ENCODE results near the gene C12orf42. TPM values are rescaled to one million over a fixed set of nuclear protein-coding genes. Genes with fewer than 3 reads are reported as not detected.

C12orf42 gene
- total RNA-seq, 1 donor from 2014 or later = 0.29 TPM

GRCh38 chr12:103331643-103332042, 164.1 kb downstream of the C12orf42 start:
- TF ChIP-seq CTCF (IDR thresholded peaks at IDR 0.05; ENCODE audit: unreplicated experiment) = no peak
- no peak overlapping the region for H3K4me3 Mint-ChIP-seq (ENCODE audit: low read depth)
- H3K36me3 Mint-ChIP-seq (ENCODE audit: insufficient read depth) = no peaks in the 10 kb centered on the region
- H3K9me3 Mint-ChIP-seq (ENCODE audit: low read depth) = no peaks in the 10 kb centered on the region
- no peak overlapping the region for H3K27ac Mint-ChIP-seq
- peaks cover 78% of the 10 kb centered on the region for H3K27me3 Mint-ChIP-seq
- H3K4me1 Mint-ChIP-seq (ENCODE audit: low read depth) = peaks cover 1% of the 10 kb centered on the region
- no peak for DNase-seq (ENCODE audit: low spot score, unreplicated experiment)

- no peak for TF ChIP-seq CTCF (IDR thresholded peaks at IDR 0.05; ENCODE audit: unreplicated experiment)
- H3K9me3 Mint-ChIP-seq (ENCODE audit: low read depth) = no peaks in the 10 kb centered on the region
Observed at GRCh38 chr12:103330672-103331071, 165.1 kb downstream of the C12orf42 start.

GRCh38 chr12:103327676-103328075, 168.1 kb downstream of the C12orf42 start:
- Mint-ChIP-seq H3K27ac (no peak overlapping the region), H3K27me3 (peaks cover 67% of the 10 kb centered on the region), H3K36me3 (ENCODE audit: insufficient read depth) (no peaks in the 10 kb centered on the region), H3K9me3 (ENCODE audit: low read depth) (no peaks in the 10 kb centered on the region), H3K4me1 (ENCODE audit: low read depth) (no peaks in the 10 kb centered on the region), H3K4me3 (ENCODE audit: low read depth) (no peak overlapping the region)
- no peak for TF ChIP-seq CTCF (IDR thresholded peaks at IDR 0.05; ENCODE audit: unreplicated experiment)
- no peak for DNase-seq (ENCODE audit: low spot score, unreplicated experiment)

More at GRCh38 chr12:103330672-103331071, 165.1 kb downstream of the C12orf42 start:
- no peaks in the 10 kb centered on the region for H3K36me3 Mint-ChIP-seq (ENCODE audit: insufficient read depth)
- peaks cover 72% of the 10 kb centered on the region for H3K27me3 Mint-ChIP-seq
- DNase-seq (ENCODE audit: low spot score, unreplicated experiment) = no peak
- peaks cover 1% of the 10 kb centered on the region for H3K4me1 Mint-ChIP-seq (ENCODE audit: low read depth)
- H3K4me3 Mint-ChIP-seq (ENCODE audit: low read depth) = no peak overlapping the region
- H3K27ac Mint-ChIP-seq = no peak overlapping the region

GRCh38 chr12:103326190-103326589, 169.6 kb downstream of the C12orf42 start:
- H3K4me3 Mint-ChIP-seq (ENCODE audit: low read depth) = no peak overlapping the region
- DNase-seq (ENCODE audit: low spot score, unreplicated experiment) = no peak
- H3K27me3 Mint-ChIP-seq = peaks cover 55% of the 10 kb centered on the region
- no peaks in the 10 kb centered on the region for H3K36me3 Mint-ChIP-seq (ENCODE audit: insufficient read depth)
- H3K4me1 Mint-ChIP-seq (ENCODE audit: low read depth) = no peaks in the 10 kb centered on the region
- H3K27ac Mint-ChIP-seq = no peak overlapping the region
- TF ChIP-seq CTCF (IDR thresholded peaks at IDR 0.05; ENCODE audit: unreplicated experiment) = peak; percentile 59
- H3K9me3 Mint-ChIP-seq (ENCODE audit: low read depth) = no peaks in the 10 kb centered on the region

- no peak for DNase-seq (ENCODE audit: low spot score, unreplicated experiment)
- Mint-ChIP-seq H3K36me3 (ENCODE audit: insufficient read depth) (no peaks in the 10 kb centered on the region), H3K9me3 (ENCODE audit: low read depth) (peaks cover 4% of the 10 kb centered on the region), H3K4me1 (ENCODE audit: low read depth) (no peaks in the 10 kb centered on the region), H3K4me3 (ENCODE audit: low read depth) (no peak overlapping the region), H3K27me3 (peaks cover 44% of the 10 kb centered on the region), H3K27ac (no peak overlapping the region)
- TF ChIP-seq CTCF (IDR thresholded peaks at IDR 0.05; ENCODE audit: unreplicated experiment) = no peak
Observed at GRCh38 chr12:103318566-103318965, 177.2 kb downstream of the C12orf42 start.
